Spleen (tissue), 7 donors: ENCODE results near the gene ADGRE1.

Experiments used
- POLR2A ChIP-seq, 3 donors: fragments of 450-650 bp; IDR thresholded peaks; one replicate each; pipeline ENCODE4 v1.5.1; 2017; ENCODE audit warnings: antibody characterized with exemption in 3 of 3, mild to moderate bottlenecking in 1 of 3
- POLR2AphosphoS5 ChIP-seq, 3 donors: sonication (generic); formaldehyde crosslinking; IDR thresholded peaks; one replicate each; pipeline ENCODE4 v1.5.1; 2017; ENCODE audit warnings: antibody characterized with exemption in 3 of 3
- TF ChIP-seq, protein P1 (sequence below), 11 experiments: fragments of 200-600 bp in 7 of 11; fragments of 450-650 bp in 4 of 11; sonication (generic) in 4 of 11; IDR thresholded peaks in 8 of 11; conservative IDR thresholded peaks in 3 of 11; 1 replicate in 7 of 11; 2 replicates in 4 of 11; pipeline versions ENCODE4 v1.4.0 to v1.8.0; 2016 to 2021; ENCODE audit warnings: antibody characterized with exemption in 11 of 11, inconsistent platforms in 4 of 11, mild to moderate bottlenecking in 1 of 11
- donor health status: DM: no; HTN: no; CAD: no; lungs with moderate emphysema.
- donor health status: DM: no; HTN: no; CAD: no.
- donor health status: DM: no; HTN: no; CAD: no.

- TF ChIP-seq POLR2A (IDR thresholded peaks at IDR 0.05), result no peak
- TF ChIP-seq, protein P1, sequence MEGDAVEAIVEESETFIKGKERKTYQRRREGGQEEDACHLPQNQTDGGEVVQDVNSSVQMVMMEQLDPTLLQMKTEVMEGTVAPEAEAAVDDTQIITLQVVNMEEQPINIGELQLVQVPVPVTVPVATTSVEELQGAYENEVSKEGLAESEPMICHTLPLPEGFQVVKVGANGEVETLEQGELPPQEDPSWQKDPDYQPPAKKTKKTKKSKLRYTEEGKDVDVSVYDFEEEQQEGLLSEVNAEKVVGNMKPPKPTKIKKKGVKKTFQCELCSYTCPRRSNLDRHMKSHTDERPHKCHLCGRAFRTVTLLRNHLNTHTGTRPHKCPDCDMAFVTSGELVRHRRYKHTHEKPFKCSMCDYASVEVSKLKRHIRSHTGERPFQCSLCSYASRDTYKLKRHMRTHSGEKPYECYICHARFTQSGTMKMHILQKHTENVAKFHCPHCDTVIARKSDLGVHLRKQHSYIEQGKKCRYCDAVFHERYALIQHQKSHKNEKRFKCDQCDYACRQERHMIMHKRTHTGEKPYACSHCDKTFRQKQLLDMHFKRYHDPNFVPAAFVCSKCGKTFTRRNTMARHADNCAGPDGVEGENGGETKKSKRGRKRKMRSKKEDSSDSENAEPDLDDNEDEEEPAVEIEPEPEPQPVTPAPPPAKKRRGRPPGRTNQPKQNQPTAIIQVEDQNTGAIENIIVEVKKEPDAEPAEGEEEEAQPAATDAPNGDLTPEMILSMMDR (IDR thresholded peaks at IDR 0.05 in 8 of 11, conservative IDR thresholded peaks at IDR 0.05 in 3 of 11), result no peak
- peak in 1 of 3 donors; percentile 34 for TF ChIP-seq POLR2AphosphoS5 (IDR thresholded peaks at IDR 0.05)
These were observed 33.5 kb upstream of the ADGRE1 start for GRCh38 chr19:6853868-6854267.
